ENCODE data around the gene PTH1R. TPM values are rescaled to one million over a fixed set of nuclear protein-coding genes. Genes with fewer than 3 reads are reported as not detected.

The PTH1R gene
- total and polyA plus RNA-seq, 7 experiments from 2014 or later = not detected

DNA sequence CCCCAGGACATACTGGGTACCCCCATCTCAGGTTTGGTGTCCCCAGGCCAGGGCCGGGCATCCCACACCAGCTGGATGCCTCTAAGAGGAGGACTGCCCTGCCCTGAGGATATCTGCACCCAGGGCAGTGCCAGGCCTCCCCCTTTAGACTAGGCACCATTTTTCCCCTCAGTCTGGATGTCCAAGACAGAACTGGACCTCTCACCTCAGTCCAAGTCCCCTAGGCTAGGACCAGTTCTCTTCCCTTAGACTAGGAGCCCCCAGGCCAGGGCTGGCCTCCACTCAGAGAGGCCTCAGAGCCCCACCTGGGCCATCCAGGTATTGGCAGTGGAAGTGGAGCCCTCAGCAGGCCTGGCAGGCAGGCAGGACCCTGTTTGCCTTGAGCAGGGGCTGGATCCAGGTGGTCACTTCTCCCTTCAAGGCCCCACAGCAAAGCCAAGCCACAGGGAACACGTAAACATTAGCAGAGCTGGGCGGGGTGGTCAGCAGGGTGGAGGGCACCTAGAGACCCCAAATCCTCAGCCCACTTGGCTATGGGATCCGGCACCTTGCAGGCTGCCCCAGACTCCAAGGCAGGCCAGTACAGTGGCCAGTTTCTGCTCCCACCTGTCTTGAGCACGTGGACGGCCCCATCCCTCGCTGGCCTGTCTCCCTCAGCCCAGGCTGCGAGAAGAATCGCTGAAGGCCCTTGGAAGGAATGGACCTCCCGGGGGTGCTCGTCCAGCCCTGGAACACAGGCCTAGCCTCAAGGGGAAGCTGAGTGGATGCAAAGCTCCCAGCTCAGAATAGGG lies 28.3 kb downstream of the PTH1R start:
- no peak for DNase-seq
- no peaks in the 10 kb centered on the region for H3K36me3 Mint-ChIP-seq
- Histone ChIP-seq H3K4me3 (ENCODE audit: low read length) (no peak overlapping the region), H3K36me3 (ENCODE audit: control insufficient read depth in 2 of 3, insufficient read depth in 3 of 3, low read length in 3 of 3) (no peaks in the 10 kb centered on the region), H3K27ac (ENCODE audit: low read depth, low read length) (no peak overlapping the region), H3K4me1 (ENCODE audit: control insufficient read depth in 2 of 2, insufficient read depth in 2 of 2, low read length in 2 of 2) (peaks cover 5 to 10% of the 10 kb centered on the region in 2 donors), H3K9me3 (ENCODE audit: control insufficient read depth in 2 of 3, low read length in 3 of 3) (no peaks in the 10 kb centered on the region), H3K27me3 (ENCODE audit: control insufficient read depth in 2 of 2, insufficient read depth in 2 of 2, low read length in 2 of 2) (no peaks in the 10 kb centered on the region)
- ChIA-PET CTCF (no interaction called here), POLR2A (no interaction called here)
- intact Hi-C loops (cut with micrococcal nuclease) = no loop called here
- H3K27ac Mint-ChIP-seq = peak overlapping the region in 1 of 9 donors; percentile 38
- H3K9me3 Mint-ChIP-seq = no peaks in the 10 kb centered on the region
- H3K27me3 Mint-ChIP-seq = no peaks in the 10 kb centered on the region
- ATAC-seq = no peak
- no peak overlapping the region for H3K4me3 Mint-ChIP-seq
- peaks cover 3 to 6% (median 5%) of the 10 kb centered on the region in 7 donors for H3K4me1 Mint-ChIP-seq

DNA sequence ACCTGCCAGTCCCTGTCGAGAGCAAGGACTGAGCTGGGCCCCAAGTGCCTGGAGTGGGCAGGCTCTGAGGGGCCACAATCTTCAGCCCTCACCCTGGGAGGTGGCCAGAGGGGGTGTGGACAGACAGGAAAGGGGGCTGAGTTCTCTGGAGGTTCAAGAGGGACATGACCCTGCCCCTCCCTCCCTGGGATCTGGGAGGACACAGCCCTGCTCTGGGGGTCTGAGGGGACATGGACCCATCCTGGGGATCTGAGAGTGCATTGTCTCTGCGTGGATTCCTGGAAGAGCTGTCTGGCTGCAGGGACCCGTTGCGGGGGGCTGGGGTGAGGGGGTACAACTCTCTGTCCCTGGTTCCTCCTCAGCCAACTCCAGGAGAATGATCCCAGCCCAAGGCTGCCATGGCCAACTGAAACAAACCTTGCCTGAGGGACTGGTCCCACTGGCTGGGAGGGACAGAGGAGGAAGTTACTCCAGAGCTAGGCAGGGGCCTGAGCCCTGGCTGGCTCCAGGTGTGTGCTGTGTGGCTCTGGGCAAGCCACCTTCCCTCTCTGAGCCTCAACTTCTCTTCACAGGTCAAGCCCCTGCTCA lies 29.0 kb downstream of the PTH1R start:
- Mint-ChIP-seq H3K4me1 (peaks cover 3 to 6% (median 5%) of the 10 kb centered on the region in 7 donors), H3K9me3 (no peaks in the 10 kb centered on the region), H3K27me3 (no peaks in the 10 kb centered on the region), H3K27ac (no peak overlapping the region), H3K4me3 (no peak overlapping the region), H3K36me3 (no peaks in the 10 kb centered on the region)
- no peak overlapping the region for H3K27ac ChIP-seq (ENCODE audit: low read depth, low read length)
- no peaks in the 10 kb centered on the region for H3K9me3 ChIP-seq (ENCODE audit: control insufficient read depth in 2 of 3, low read length in 3 of 3)
- H3K4me1 ChIP-seq (ENCODE audit: control insufficient read depth in 2 of 2, insufficient read depth in 2 of 2, low read length in 2 of 2) = peaks cover 5 to 10% of the 10 kb centered on the region in 2 donors
- no peak overlapping the region for H3K4me3 ChIP-seq (ENCODE audit: low read length)
- no peaks in the 10 kb centered on the region for H3K36me3 ChIP-seq (ENCODE audit: control insufficient read depth in 2 of 3, insufficient read depth in 3 of 3, low read length in 3 of 3)
- intact Hi-C loops (cut with micrococcal nuclease) = no loop called here
- H3K27me3 ChIP-seq (ENCODE audit: control insufficient read depth in 2 of 2, insufficient read depth in 2 of 2, low read length in 2 of 2) = no peaks in the 10 kb centered on the region
- ChIA-PET POLR2A (no interaction called here), CTCF (no interaction called here)
- DNase-seq (no peak), ATAC-seq (no peak)

DNA sequence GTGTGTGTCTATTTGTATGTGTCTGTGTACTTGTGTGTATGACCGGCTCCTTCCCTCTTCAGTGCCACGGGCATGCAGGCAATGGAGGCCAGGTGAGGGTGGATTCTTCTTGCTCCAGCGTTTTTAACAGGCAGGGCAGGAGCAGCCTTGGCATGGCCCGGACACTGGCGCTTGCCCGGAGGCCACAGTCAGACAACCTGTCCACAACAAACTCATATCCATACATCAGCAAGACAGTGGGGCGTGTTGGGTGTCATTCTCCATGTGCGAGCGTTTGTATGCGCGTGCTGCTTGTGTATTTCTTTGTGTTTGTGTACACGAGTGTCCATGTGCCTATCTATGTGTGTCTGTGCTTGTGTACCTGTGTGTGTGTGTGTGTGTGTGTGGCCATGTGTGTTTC lies 29.8 kb downstream of the PTH1R start:
- intact Hi-C loops (cut with micrococcal nuclease) = no loop called here
- Mint-ChIP-seq H3K4me1 (peaks cover 3 to 6% (median 5%) of the 10 kb centered on the region in 7 donors), H3K27me3 (no peaks in the 10 kb centered on the region), H3K36me3 (peaks cover 0 to under 1% (median 0%) of the 10 kb centered on the region in 5 donors), H3K27ac (no peak overlapping the region), H3K9me3 (no peaks in the 10 kb centered on the region), H3K4me3 (no peak overlapping the region)
- Histone ChIP-seq H3K27me3 (ENCODE audit: control insufficient read depth in 2 of 2, insufficient read depth in 2 of 2, low read length in 2 of 2) (no peaks in the 10 kb centered on the region), H3K36me3 (ENCODE audit: control insufficient read depth in 2 of 3, insufficient read depth in 3 of 3, low read length in 3 of 3) (no peaks in the 10 kb centered on the region), H3K27ac (ENCODE audit: low read depth, low read length) (no peak overlapping the region), H3K4me1 (ENCODE audit: control insufficient read depth in 2 of 2, insufficient read depth in 2 of 2, low read length in 2 of 2) (peaks cover 5 to 10% of the 10 kb centered on the region in 2 donors), H3K9me3 (ENCODE audit: control insufficient read depth in 2 of 3, low read length in 3 of 3) (no peaks in the 10 kb centered on the region), H3K4me3 (ENCODE audit: low read length) (no peak overlapping the region)
- DNase-seq (no peak), ATAC-seq (no peak)
- POLR2A ChIA-PET = no interaction called here
- CTCF ChIA-PET = no interaction called here

DNA sequence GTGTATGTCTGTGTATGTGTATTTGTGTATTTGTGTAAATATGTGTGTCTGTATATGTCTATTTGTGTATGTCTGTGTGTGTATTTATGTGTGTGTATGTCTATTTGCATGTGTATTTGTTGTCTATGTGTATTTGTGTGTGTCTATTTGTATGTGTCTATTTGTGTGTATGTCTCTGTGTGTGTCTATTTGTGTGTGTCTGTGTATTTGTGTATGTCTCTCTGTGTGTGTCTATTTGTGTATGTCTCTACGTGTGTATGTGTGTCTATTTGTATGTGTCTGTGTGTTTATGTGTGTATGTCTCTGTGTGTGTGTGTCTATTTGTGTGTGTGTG lies 30.4 kb downstream of the PTH1R start:
- no peaks in the 10 kb centered on the region for H3K36me3 ChIP-seq (ENCODE audit: control insufficient read depth in 2 of 3, insufficient read depth in 3 of 3, low read length in 3 of 3)
- H3K27ac Mint-ChIP-seq = no peak overlapping the region
- H3K4me1 ChIP-seq (ENCODE audit: control insufficient read depth in 2 of 2, insufficient read depth in 2 of 2, low read length in 2 of 2) = peaks cover 5 to 10% of the 10 kb centered on the region in 2 donors
- no peak for DNase-seq
- no peak overlapping the region for H3K4me3 ChIP-seq (ENCODE audit: low read length)
- ChIA-PET CTCF (no interaction called here), POLR2A (no interaction called here)
- no peaks in the 10 kb centered on the region for H3K9me3 ChIP-seq (ENCODE audit: control insufficient read depth in 2 of 3, low read length in 3 of 3)
- no peaks in the 10 kb centered on the region for H3K9me3 Mint-ChIP-seq
- H3K36me3 Mint-ChIP-seq = peaks cover 0 to 2% (median 0%) of the 10 kb centered on the region in 5 donors
- peaks cover 3 to 6% (median 5%) of the 10 kb centered on the region in 7 donors for H3K4me1 Mint-ChIP-seq
- H3K27me3 ChIP-seq (ENCODE audit: control insufficient read depth in 2 of 2, insufficient read depth in 2 of 2, low read length in 2 of 2) = no peaks in the 10 kb centered on the region
- no peak overlapping the region for H3K27ac ChIP-seq (ENCODE audit: low read depth, low read length)
- no peak for ATAC-seq
- H3K4me3 Mint-ChIP-seq = no peak overlapping the region
- H3K27me3 Mint-ChIP-seq = no peaks in the 10 kb centered on the region
- intact Hi-C loops (cut with micrococcal nuclease) = no loop called here

DNA sequence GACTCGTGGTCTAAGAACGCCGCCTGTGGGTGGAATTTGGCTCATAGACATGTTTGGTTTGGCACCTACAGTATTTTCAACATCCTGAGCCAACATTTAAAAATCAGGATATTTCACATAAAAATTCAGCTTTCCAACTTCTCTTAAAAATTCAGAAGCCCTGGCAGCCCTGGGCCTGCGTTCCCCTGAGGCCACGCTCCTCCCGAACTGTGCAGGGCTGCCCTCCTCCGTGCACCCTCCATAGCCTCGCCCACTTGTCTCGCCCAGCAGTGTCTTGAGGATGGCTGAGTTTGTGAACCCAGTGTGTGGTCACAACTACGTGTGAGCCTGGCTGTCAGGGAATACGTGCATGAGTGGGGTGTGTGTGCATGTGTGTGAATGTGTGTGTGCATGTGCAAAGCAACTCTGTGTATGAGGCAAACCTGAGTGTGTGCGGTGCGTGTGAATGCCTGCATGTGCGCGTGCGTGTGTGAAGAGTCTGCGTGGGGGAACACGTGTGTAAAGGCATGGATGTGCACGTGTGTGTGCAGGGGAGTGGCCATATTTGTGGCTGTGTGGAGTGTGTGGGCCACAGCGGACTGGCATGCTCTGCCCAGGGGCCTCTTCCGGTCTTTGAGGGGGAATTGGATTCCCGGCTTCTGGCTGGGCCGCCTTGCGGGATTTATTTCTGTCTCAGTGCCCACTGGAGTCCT lies 30.9 kb downstream of the PTH1R start:
- no peak overlapping the region for H3K4me3 Mint-ChIP-seq
- peaks cover 0 to 3% (median 0%) of the 10 kb centered on the region in 5 donors for H3K36me3 Mint-ChIP-seq
- CTCF ChIA-PET = interaction anchor here (0.8 to 1.7 kb wide), 4 partner anchors 8 to 205 kb away, joined by 3 to 8 read pairs (median 4); no protein-coding TSS in a partner anchor
- no peaks in the 10 kb centered on the region for H3K9me3 Mint-ChIP-seq
- no peaks in the 10 kb centered on the region for H3K27me3 ChIP-seq (ENCODE audit: control insufficient read depth in 2 of 2, insufficient read depth in 2 of 2, low read length in 2 of 2)
- H3K36me3 ChIP-seq (ENCODE audit: control insufficient read depth in 2 of 3, insufficient read depth in 3 of 3, low read length in 3 of 3) = no peaks in the 10 kb centered on the region
- H3K4me3 ChIP-seq (ENCODE audit: low read length) = no peak overlapping the region
- POLR2A ChIA-PET = no interaction called here
- H3K27ac Mint-ChIP-seq = no peak overlapping the region
- no peaks in the 10 kb centered on the region for H3K27me3 Mint-ChIP-seq
- intact Hi-C loops (cut with micrococcal nuclease) = no loop called here
- no peak for ATAC-seq
- peaks cover 10 to 11% of the 10 kb centered on the region in 2 donors for H3K4me1 ChIP-seq (ENCODE audit: control insufficient read depth in 2 of 2, insufficient read depth in 2 of 2, low read length in 2 of 2)
- no peak overlapping the region for H3K27ac ChIP-seq (ENCODE audit: low read depth, low read length)
- DNase-seq = no peak
- peaks cover 5 to 11% (median 9%) of the 10 kb centered on the region in 7 donors for H3K4me1 Mint-ChIP-seq
- H3K9me3 ChIP-seq (ENCODE audit: control insufficient read depth in 2 of 3, low read length in 3 of 3) = no peaks in the 10 kb centered on the region

DNA sequence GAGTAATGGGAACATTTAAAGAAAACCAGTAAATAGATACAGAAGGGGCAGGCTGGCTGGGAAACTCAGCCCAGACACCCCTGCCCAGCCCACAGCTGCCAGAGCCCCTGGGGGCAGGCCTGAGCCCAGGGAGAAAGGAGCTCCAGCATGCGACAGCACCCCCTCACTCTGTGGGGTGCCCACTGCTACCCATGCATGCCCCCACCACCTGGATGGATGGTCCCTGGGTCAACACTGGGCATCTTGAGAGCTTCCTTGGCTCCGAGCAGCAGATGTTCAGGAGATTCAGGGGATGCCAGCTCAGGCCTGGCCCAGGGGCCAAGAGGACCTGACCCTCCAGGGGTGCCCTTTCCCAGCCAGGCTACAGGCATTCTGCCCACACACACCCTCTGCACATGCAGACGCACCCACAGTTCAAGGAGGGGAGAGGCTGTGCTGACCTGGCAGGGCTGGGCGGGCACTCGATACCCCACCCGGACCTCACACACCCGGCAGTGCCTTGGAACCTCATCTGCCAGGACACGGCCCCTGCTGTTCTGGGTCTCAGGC lies 31.5 kb downstream of the PTH1R start:
- peaks cover 0 to 5% (median 0%) of the 10 kb centered on the region in 5 donors for H3K36me3 Mint-ChIP-seq
- H3K27me3 Mint-ChIP-seq = no peaks in the 10 kb centered on the region
- H3K4me1 Mint-ChIP-seq = peaks cover 8 to 17% (median 16%) of the 10 kb centered on the region in 7 donors
- Histone ChIP-seq H3K4me3 (ENCODE audit: low read length) (no peak overlapping the region), H3K27me3 (ENCODE audit: control insufficient read depth in 2 of 2, insufficient read depth in 2 of 2, low read length in 2 of 2) (no peaks in the 10 kb centered on the region), H3K4me1 (ENCODE audit: control insufficient read depth in 2 of 2, insufficient read depth in 2 of 2, low read length in 2 of 2) (peaks cover 11 to 17% of the 10 kb centered on the region in 2 donors), H3K27ac (ENCODE audit: low read depth, low read length) (no peak overlapping the region), H3K9me3 (ENCODE audit: control insufficient read depth in 2 of 3, low read length in 3 of 3) (no peaks in the 10 kb centered on the region), H3K36me3 (ENCODE audit: control insufficient read depth in 2 of 3, insufficient read depth in 3 of 3, low read length in 3 of 3) (no peaks in the 10 kb centered on the region)
- ATAC-seq = no peak
- intact Hi-C loops (cut with micrococcal nuclease) = loop anchor here (1.0 kb wide), 5 partner anchors 43 to 246 kb away; no protein-coding TSS in a partner anchor
- POLR2A ChIA-PET = no interaction called here
- DNase-seq = peak in 1 of 9 donors; percentile 16
- CTCF ChIA-PET = interaction anchor here (0.6 to 1.7 kb wide), 7 partner anchors 9 to 262 kb away, joined by 3 to 9 read pairs (median 4); no protein-coding TSS in a partner anchor
- no peaks in the 10 kb centered on the region for H3K9me3 Mint-ChIP-seq
- H3K4me3 Mint-ChIP-seq = no peak overlapping the region
- H3K27ac Mint-ChIP-seq = peak overlapping the region in 1 of 9 donors; percentile 6
